Cerebellar nuclear complex (tissue), 1 donor: ENCODE data around the gene PCID2.
"Not testable (repeated sequence)": the region's sequence is repeated elsewhere in the genome, so short reads cannot be mapped to it uniquely, and the experiment has no call there.

Experiments used
- DNase-seq, 2 experiments: peaks; one replicate each; lab custom pipeline; 2025; lab: John Stamatoyannopoulos, UW

Gene PCID2

GRCh38 chr13:113164492-113164891 lies 44.0 kb downstream of the PCID2 start:
- DNase-seq: no peak

GRCh38 chr13:113162783-113163685 lies 45.4 kb downstream of the PCID2 start:
- DNase-seq: no peak

- not testable (repeated sequence) for DNase-seq
These were observed 46.5 kb downstream of the PCID2 start for GRCh38 chr13:113161975-113162374.

- DNase-seq: no peak
These were observed 47.0 kb downstream of the PCID2 start for GRCh38 chr13:113161433-113161832.

- no peak for DNase-seq
These were observed 47.5 kb downstream of the PCID2 start for GRCh38 chr13:113160983-113161382.

GRCh38 chr13:113159701-113160100 lies 48.8 kb downstream of the PCID2 start:
- DNase-seq: no peak

- DNase-seq: no peak
These were observed 49.5 kb downstream of the PCID2 start for GRCh38 chr13:113158946-113159345.

- DNase-seq: no peak
These were observed 50.3 kb downstream of the PCID2 start, which contains the start of gene PROZ for GRCh38 chr13:113157929-113158747. TSS of gene PROZ (plus strand) at chr13:113158648. CDS start at chr13:113158661, 13 bp downstream.

- no peak for DNase-seq
These were observed 51.1 kb downstream of the PCID2 start for GRCh38 chr13:113157206-113157928.

GRCh38 chr13:113155982-113156655 lies 52.4 kb downstream of the PCID2 start:
- no peak for DNase-seq

GRCh38 chr13:113155201-113155600 lies 53.3 kb downstream of the PCID2 start:
- DNase-seq: no peak

- peak; percentile 26 to 49 for DNase-seq
These were observed 54.4 kb downstream of the PCID2 start for GRCh38 chr13:113153810-113154748.

GRCh38 chr13:113152984-113153809 lies 55.3 kb downstream of the PCID2 start:
- DNase-seq: peak in 1 of 2 experiments; percentile 49

GRCh38 chr13:113152691-113152983 lies 55.8 kb downstream of the PCID2 start:
- DNase-seq: no peak

- no peak for DNase-seq
These were observed 56.5 kb downstream of the PCID2 start for GRCh38 chr13:113151745-113152690.

- no peak for DNase-seq
These were observed 57.7 kb downstream of the PCID2 start for GRCh38 chr13:113150550-113151365.

GRCh38 chr13:113149711-113150549 lies 58.5 kb downstream of the PCID2 start:
- no peak for DNase-seq
